Measurements from ENCODE around the gene RMDN2.

GRCh38 chr2:37984176-37984575, 59.1 kb downstream of the RMDN2 start:
- TF ChIP-seq POLR2A (IDR thresholded peaks at IDR 0.05; ENCODE audit: low read length), result no peak
- TF ChIP-seq GATA1 (IDR thresholded peaks at IDR 0.05; ENCODE audit: low read depth, low read length), result no peak
